Measurements from ENCODE around the gene DLG3. TPM values are rescaled to one million over a fixed set of nuclear protein-coding genes. Genes with fewer than 3 reads are reported as not detected.

The DLG3 gene
- total and polyA plus RNA-seq, 10 of the 15 experiments (the other 5 are each of a cell fraction or from before 2014, with no cell fraction given) = 1.3 to 32.2 (median 3.9) TPM

DNA sequence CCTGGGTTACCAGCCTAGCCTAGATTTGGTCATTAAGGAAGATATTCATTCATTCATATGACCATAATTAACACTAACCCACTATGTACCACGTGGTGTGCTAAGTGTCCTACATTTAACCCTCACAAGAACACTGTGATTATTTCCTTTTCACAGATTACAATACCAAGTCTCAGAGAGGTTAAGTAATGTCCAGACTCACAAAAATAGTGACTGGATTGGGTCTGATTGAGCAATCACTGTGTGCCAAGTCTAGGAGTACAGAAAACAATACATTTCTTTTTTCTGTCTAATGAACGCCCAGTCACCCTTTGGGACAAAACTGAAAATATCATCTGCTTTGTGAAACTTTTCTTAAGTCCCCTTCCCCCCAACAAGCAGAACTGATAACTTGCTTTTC lies 7.6 kb upstream of the DLG3 start (continued):
- TF ChIP-seq HDAC2 (IDR thresholded peaks at IDR 0.05) (no peak), ZBED1 (IDR thresholded peaks at IDR 0.05; ENCODE audit: borderline replicate concordance) (no peak), SMAD1 (IDR thresholded peaks at IDR 0.05; ENCODE audit: low read depth, partially characterized antibody) (no peak)

DNA sequence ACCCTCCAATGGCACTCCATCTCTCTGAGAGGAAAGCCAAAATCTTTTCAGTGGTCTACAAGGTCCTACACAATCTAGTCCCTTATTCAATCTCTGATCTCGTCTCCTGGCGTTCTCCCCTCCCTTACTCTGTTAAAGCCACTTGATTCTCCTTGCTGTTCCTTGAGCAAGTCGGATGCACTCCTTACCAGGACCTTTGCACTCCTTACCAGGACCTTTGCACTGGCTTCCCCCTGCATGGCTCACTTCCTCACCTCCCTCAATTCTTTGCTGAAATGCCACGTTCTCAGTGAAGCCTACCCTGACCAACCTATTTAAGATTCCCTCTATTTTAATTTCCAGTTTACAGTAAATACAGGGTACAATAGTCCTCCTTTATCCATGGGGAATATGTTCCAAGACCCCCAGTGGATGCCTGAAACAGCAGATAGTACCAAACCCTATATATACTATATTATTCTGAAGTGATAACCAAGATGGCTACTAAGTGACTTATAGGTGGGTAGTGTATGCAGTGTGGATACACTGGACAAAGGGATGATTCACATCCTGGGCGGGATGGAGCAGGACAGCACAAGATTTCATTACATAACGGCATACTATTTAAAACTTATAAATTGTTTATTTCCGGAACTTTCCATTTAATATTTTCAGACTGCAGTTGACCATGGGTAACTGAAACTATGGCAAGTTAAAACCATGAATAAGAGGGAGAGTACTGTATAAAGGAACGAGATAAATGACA lies 6.5 kb upstream of the DLG3 start:
- 52% methylated on average over 8 of the region's 8 CpGs for WGBS (ENCODE audit: insufficient coverage, insufficient replicate concordance, low lambda C conversion rate, missing lambda C conversion rate)
- ChIA-PET POLR2A (no interaction called here), CTCF (no interaction called here), SMC1A (ENCODE audit: uncharacterized antibody, unreplicated experiment) (interaction anchor here (0.6 kb wide), 1 partner anchor 521 kb away, joined by 4 read pairs; no protein-coding TSS in a partner anchor), RAD21 (ENCODE audit: unreplicated experiment) (no interaction called here)
- in situ Hi-C loops (cut with MboI) (loop anchor here (25.0 kb wide), 1 partner anchor 401 kb away; the partner anchor contains the start of gene AWAT2), intact Hi-C loops (cut with micrococcal nuclease; ENCODE audit: unreplicated experiment) (loop anchor here (5.0 kb wide), 1 partner anchor 114 kb away; no protein-coding TSS in a partner anchor)
- Histone ChIP-seq H3K27me3 (replicated peaks in 1 of 2; ENCODE audit: control insufficient read depth in 2 of 2, insufficient read depth in 2 of 2, low read length in 1 of 2) (no peaks in the 10 kb centered on the region; a peak in 1 of 4 replicates), H3K4me3 (no peak overlapping the region), H3K4me2 (ENCODE audit: control insufficient read depth, insufficient read depth) (no peak overlapping the region), H3K27ac (ENCODE audit: control insufficient read depth, insufficient read depth) (no peak overlapping the region), H2AFZ (ENCODE audit: control insufficient read depth, low read depth, low read length) (no peak overlapping the region), H3K9me3 (replicated peaks; ENCODE audit: control insufficient read depth, insufficient read depth, low read length) (no peaks in the 10 kb centered on the region), H3K4me1 (ENCODE audit: control insufficient read depth, insufficient read depth, low read length) (peaks cover 15% of the 10 kb centered on the region), H3K36me3 (ENCODE audit: control insufficient read depth in 2 of 2, insufficient read depth in 2 of 2, low read length in 1 of 2) (no peaks in the 10 kb centered on the region), H3K79me2 (ENCODE audit: control insufficient read depth, insufficient read depth, low read length) (no peaks in the 10 kb centered on the region), H3K9ac (ENCODE audit: control insufficient read depth, insufficient read depth, low read length) (no peak overlapping the region), H4K20me1 (ENCODE audit: control insufficient read depth, insufficient read depth) (no peaks in the 10 kb centered on the region)
- FAIRE-seq (no peak), ATAC-seq (no peak), DNase-seq (ENCODE audit: low read depth, low spot score) (no peak)
- TF ChIP-seq, protein P1, sequence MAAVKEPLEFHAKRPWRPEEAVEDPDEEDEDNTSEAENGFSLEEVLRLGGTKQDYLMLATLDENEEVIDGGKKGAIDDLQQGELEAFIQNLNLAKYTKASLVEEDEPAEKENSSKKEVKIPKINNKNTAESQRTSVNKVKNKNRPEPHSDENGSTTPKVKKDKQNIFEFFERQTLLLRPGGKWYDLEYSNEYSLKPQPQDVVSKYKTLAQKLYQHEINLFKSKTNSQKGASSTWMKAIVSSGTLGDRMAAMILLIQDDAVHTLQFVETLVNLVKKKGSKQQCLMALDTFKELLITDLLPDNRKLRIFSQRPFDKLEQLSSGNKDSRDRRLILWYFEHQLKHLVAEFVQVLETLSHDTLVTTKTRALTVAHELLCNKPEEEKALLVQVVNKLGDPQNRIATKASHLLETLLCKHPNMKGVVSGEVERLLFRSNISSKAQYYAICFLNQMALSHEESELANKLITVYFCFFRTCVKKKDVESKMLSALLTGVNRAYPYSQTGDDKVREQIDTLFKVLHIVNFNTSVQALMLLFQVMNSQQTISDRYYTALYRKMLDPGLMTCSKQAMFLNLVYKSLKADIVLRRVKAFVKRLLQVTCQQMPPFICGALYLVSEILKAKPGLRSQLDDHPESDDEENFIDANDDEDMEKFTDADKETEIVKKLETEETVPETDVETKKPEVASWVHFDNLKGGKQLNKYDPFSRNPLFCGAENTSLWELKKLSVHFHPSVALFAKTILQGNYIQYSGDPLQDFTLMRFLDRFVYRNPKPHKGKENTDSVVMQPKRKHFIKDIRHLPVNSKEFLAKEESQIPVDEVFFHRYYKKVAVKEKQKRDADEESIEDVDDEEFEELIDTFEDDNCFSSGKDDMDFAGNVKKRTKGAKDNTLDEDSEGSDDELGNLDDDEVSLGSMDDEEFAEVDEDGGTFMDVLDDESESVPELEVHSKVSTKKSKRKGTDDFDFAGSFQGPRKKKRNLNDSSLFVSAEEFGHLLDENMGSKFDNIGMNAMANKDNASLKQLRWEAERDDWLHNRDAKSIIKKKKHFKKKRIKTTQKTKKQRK (IDR thresholded peaks at IDR 0.05; ENCODE audit: low read depth, low read length) = no peak
- TF ChIP-seq, protein P2, sequence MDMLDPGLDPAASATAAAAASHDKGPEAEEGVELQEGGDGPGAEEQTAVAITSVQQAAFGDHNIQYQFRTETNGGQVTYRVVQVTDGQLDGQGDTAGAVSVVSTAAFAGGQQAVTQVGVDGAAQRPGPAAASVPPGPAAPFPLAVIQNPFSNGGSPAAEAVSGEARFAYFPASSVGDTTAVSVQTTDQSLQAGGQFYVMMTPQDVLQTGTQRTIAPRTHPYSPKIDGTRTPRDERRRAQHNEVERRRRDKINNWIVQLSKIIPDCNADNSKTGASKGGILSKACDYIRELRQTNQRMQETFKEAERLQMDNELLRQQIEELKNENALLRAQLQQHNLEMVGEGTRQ (IDR thresholded peaks at IDR 0.05; ENCODE audit: borderline replicate concordance, low read depth, low read length) = no peak
- no peak for TF ChIP-seq EED (IDR thresholded peaks at IDR 0.05; ENCODE audit: low read depth)
- TF ChIP-seq, protein P3, sequence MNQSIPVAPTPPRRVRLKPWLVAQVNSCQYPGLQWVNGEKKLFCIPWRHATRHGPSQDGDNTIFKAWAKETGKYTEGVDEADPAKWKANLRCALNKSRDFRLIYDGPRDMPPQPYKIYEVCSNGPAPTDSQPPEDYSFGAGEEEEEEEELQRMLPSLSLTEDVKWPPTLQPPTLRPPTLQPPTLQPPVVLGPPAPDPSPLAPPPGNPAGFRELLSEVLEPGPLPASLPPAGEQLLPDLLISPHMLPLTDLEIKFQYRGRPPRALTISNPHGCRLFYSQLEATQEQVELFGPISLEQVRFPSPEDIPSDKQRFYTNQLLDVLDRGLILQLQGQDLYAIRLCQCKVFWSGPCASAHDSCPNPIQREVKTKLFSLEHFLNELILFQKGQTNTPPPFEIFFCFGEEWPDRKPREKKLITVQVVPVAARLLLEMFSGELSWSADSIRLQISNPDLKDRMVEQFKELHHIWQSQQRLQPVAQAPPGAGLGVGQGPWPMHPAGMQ (IDR thresholded peaks at IDR 0.05; ENCODE audit: borderline replicate concordance) = no peak
- no TSS peak for BruUV-seq (replicated peaks)
